Liver (tissue), 9 donors: ENCODE data around the gene CTDSP2. TPM values are rescaled to one million over a fixed set of nuclear protein-coding genes. Genes with fewer than 3 reads are reported as not detected.

Source experiments
- DNase-seq: peaks from one replicate; pipeline ENCODE4 v3.0.0-alpha.2; 2017; ENCODE audit warnings: low spot score
- H3K27ac ChIP-seq, 2 donors: one replicate each; pipeline ENCODE4 v1.7.0; 2013; ENCODE audit warnings: inconsistent platforms in 2 of 2, low read length in 2 of 2, control low read depth in 1 of 2, low read depth in 1 of 2, mild to moderate bottlenecking in 1 of 2
- H3K27me3 ChIP-seq, 4 donors: one replicate each; pipeline versions ENCODE4 v1.6.1 to v1.7.0; 2013; ENCODE audit warnings: low read length in 3 of 4, inconsistent platforms in 1 of 4, mild to moderate bottlenecking in 1 of 4, moderate library complexity in 1 of 4; ENCODE audit not compliant: control insufficient read depth in 4 of 4, insufficient read depth in 4 of 4
- H3K36me3 ChIP-seq, 4 donors: one replicate each; pipeline versions ENCODE4 v1.6.1 to v1.7.0; 2013; ENCODE audit warnings: low read length in 3 of 4, mild to moderate bottlenecking in 3 of 4, low read depth in 1 of 4, moderate library complexity in 1 of 4; ENCODE audit not compliant: control insufficient read depth in 4 of 4, insufficient read depth in 3 of 4
- H3K4me1 ChIP-seq, 4 donors: one replicate each; pipeline versions ENCODE4 v1.6.1 to v1.7.0; 2013; ENCODE audit warnings: low read length in 3 of 4, mild to moderate bottlenecking in 3 of 4, moderate library complexity in 1 of 4; ENCODE audit not compliant: control insufficient read depth in 4 of 4, insufficient read depth in 4 of 4
- H3K4me3 ChIP-seq, 3 donors: one replicate each; pipeline versions ENCODE4 v1.6.1 to v1.7.0; 2013; ENCODE audit warnings: low read length in 3 of 3, control low read depth in 1 of 3, low read depth in 1 of 3, mild to moderate bottlenecking in 1 of 3
- H3K9ac ChIP-seq, 2 donors: one replicate each; pipeline ENCODE4 v1.7.0; 2013; ENCODE audit warnings: low read length in 2 of 2, mild to moderate bottlenecking in 2 of 2, moderate library complexity in 2 of 2, control low read depth in 1 of 2, low read depth in 1 of 2
- H3K9me3 ChIP-seq, 4 donors: one replicate each; pipeline versions ENCODE4 v1.6.1 to v1.7.0; 2013; ENCODE audit warnings: low read length in 3 of 4; ENCODE audit not compliant: control insufficient read depth in 4 of 4
- ATF3 ChIP-seq: IDR thresholded peaks from 2 replicates; pipeline ENCODE4 v1.6.1; 2016; ENCODE audit warnings: antibody characterized with exemption
- CTCF ChIP-seq: fragments of 150-350 bp; IDR thresholded peaks from 2 replicates; pipeline ENCODE4 v1.5.1; 2017; ENCODE audit warnings: improper control_type of control experiment, low read depth, low read length; ENCODE audit not compliant: missing input control
- EGR1 ChIP-seq, 2 donors: IDR thresholded peaks; 2 replicates each; pipeline ENCODE4 v1.6.1; 2016 to 2018; ENCODE audit warnings: antibody characterized with exemption in 2 of 2, low read depth in 2 of 2
- FOXA1 ChIP-seq: IDR thresholded peaks from 2 replicates; pipeline ENCODE4 v1.6.1; 2016; ENCODE audit warnings: antibody characterized with exemption
- FOXA2 ChIP-seq: IDR thresholded peaks from 2 replicates; pipeline ENCODE4 v1.6.1; 2016; ENCODE audit warnings: antibody characterized with exemption
- GABPA ChIP-seq, 2 donors: IDR thresholded peaks in 1 of 2; conservative IDR thresholded peaks in 1 of 2; 2 replicates each; pipeline ENCODE4 v1.6.1; 2016; ENCODE audit warnings: antibody characterized with exemption in 2 of 2, mild to moderate bottlenecking in 1 of 2, moderate library complexity in 1 of 2
- HNF4A ChIP-seq, 2 donors: conservative IDR thresholded peaks; 2 replicates each; pipeline ENCODE4 v1.6.1; 2016; ENCODE audit warnings: antibody characterized with exemption in 2 of 2, mild to moderate bottlenecking in 2 of 2
- JUND ChIP-seq, 2 donors: IDR thresholded peaks; 2 replicates each; pipeline ENCODE4 v1.6.1; 2016; ENCODE audit warnings: antibody characterized with exemption in 2 of 2
- MAX ChIP-seq: IDR thresholded peaks from 2 replicates; pipeline ENCODE4 v1.6.1; 2016; ENCODE audit warnings: antibody characterized with exemption
- NR2F2 ChIP-seq: IDR thresholded peaks from 2 replicates; pipeline ENCODE4 v1.6.1; 2016; ENCODE audit warnings: antibody characterized with exemption
- REST ChIP-seq: IDR thresholded peaks from 2 replicates; pipeline ENCODE4 v1.6.1; 2016; ENCODE audit warnings: antibody characterized with exemption, mild to moderate bottlenecking
- RXRA ChIP-seq, 2 donors: IDR thresholded peaks; 2 replicates each; pipeline ENCODE4 v1.6.1; 2017 to 2018; ENCODE audit warnings: antibody characterized with exemption in 2 of 2, mild to moderate bottlenecking in 1 of 2
- TAF1 ChIP-seq: conservative IDR thresholded peaks from 2 replicates; pipeline ENCODE4 v1.6.1; 2016; ENCODE audit warnings: antibody characterized with exemption, mild to moderate bottlenecking
- YY1 ChIP-seq: IDR thresholded peaks from 2 replicates; pipeline ENCODE4 v1.6.1; 2016; ENCODE audit warnings: antibody characterized with exemption, mild to moderate bottlenecking
- ZBTB33 ChIP-seq: IDR thresholded peaks from 2 replicates; pipeline ENCODE4 v1.6.1; 2016; ENCODE audit warnings: antibody characterized with exemption
- WGBS: extraction: QIAGEN DNeasy Blood & Tissue Kit; methylation state at CpG from one replicate; pipeline ENCODE4 v1.1.7; 2013; 5-methylcytosine and 5-hydroxymethylcytosine counted together
- polyA plus RNA-seq, 2 donors: library from polyadenylated mRNA; stranded (reverse) in 1 of 2; unstranded in 1 of 2; fragments of 200-250 nt in 1 of 2; fragments of >200 nt in 1 of 2; fragmentation: Nextera tagmentation in 1 of 2; extraction: Ambion mirVana in 1 of 2; gene quantifications; one replicate each; pipeline versions ENCODE4 v1.2.1 to v1.2.3, GENCODE V29; 2013 to 2015
- total RNA-seq, 2 donors: library from RNA; depleted of rRNA; stranded (reverse); fragments of >200 nt; gene quantifications; one replicate each; pipeline ENCODE4 v1.2.3, GENCODE V29; 2014
- donor health status: healthy.
- donor health status: healthy.
- donor health status: healthy.
- donor health status: healthy.
- donor health status: healthy.

Gene CTDSP2
- total and polyA plus RNA-seq, 4 donors, result 20.1 to 60.9 (median 43.7) TPM

- Histone ChIP-seq H3K9me3 (no peaks in the 10 kb centered on the region), H3K27me3 (no peaks in the 10 kb centered on the region), H3K9ac (no peak overlapping the region), H3K4me1 (peaks cover 2 to 25% (median 12%) of the 10 kb centered on the region in 4 donors), H3K27ac (no peak overlapping the region), H3K36me3 (peaks cover 27 to 71% (median 66%) of the 10 kb centered on the region in 4 donors), H3K4me3 (no peak overlapping the region)
- TF ChIP-seq YY1 (no peak), CTCF (no peak), ZBTB33 (no peak), FOXA2 (no peak), HNF4A (conservative IDR thresholded peaks at IDR 0.05) (no peak), ATF3 (no peak), NR2F2 (no peak), MAX (no peak), JUND (IDR thresholded peaks at IDR 0.05) (no peak), GABPA (IDR thresholded peaks at IDR 0.05 in 1 of 2, conservative IDR thresholded peaks at IDR 0.05 in 1 of 2) (no peak), RXRA (IDR thresholded peaks at IDR 0.05) (no peak)
- no peak for DNase-seq
- 93% methylated on average over 2 of the region's 2 CpGs for WGBS
Observed at GRCh38 chr12:57826400-57826799, 20.1 kb downstream of the CTDSP2 start.

GRCh38 chr12:57825451-57825850 is 21.1 kb downstream of the CTDSP2 start:
- peaks cover 27 to 71% (median 66%) of the 10 kb centered on the region in 4 donors for H3K36me3 ChIP-seq
- no peak for DNase-seq
- H3K4me1 ChIP-seq, result peaks cover 3 to 26% (median 15%) of the 10 kb centered on the region in 4 donors
- 94% methylated on average over 2 of the region's 2 CpGs for WGBS
- TF ChIP-seq JUND (IDR thresholded peaks at IDR 0.05) (no peak), ZBTB33 (no peak), REST (no peak), GABPA (IDR thresholded peaks at IDR 0.05 in 1 of 2, conservative IDR thresholded peaks at IDR 0.05 in 1 of 2) (no peak), YY1 (no peak), CTCF (no peak), TAF1 (no peak), FOXA1 (no peak), EGR1 (IDR thresholded peaks at IDR 0.05; ENCODE audit: low read depth in 2 of 2) (no peak), FOXA2 (no peak), HNF4A (conservative IDR thresholded peaks at IDR 0.05) (no peak)
- no peaks in the 10 kb centered on the region for H3K27me3 ChIP-seq
- no peak overlapping the region for H3K27ac ChIP-seq
- H3K9me3 ChIP-seq, result no peaks in the 10 kb centered on the region
- H3K9ac ChIP-seq, result no peak overlapping the region
- H3K4me3 ChIP-seq, result no peak overlapping the region
